ENCODE results near the gene THSD7B. TPM values are rescaled to one million over a fixed set of nuclear protein-coding genes. Genes with fewer than 3 reads are reported as not detected.

Gene THSD7B
- total and polyA plus RNA-seq, 2 of the 8 experiments (the other 6 are each of a cell fraction or from before 2014, with no cell fraction given), result 0.60 to 2.9 TPM

GRCh38 chr2:136750065-136750464 is 15.3 kb upstream of the THSD7B start:
- Histone ChIP-seq H3K79me1 (ENCODE audit: low read depth, low read length) (no peaks in the 10 kb centered on the region), H4K91ac (replicated peaks; ENCODE audit: insufficient read length, low read length) (no peak overlapping the region), H3K36me3 (ENCODE audit: control insufficient read depth in 2 of 4, insufficient read depth in 4 of 4, low read length in 3 of 4) (no peaks in the 10 kb centered on the region), H2BK5ac (ENCODE audit: low read depth, low read length) (no peak overlapping the region), H3K4me2 (ENCODE audit: insufficient read depth in 1 of 2, low read depth in 2 of 2, low read length in 2 of 2) (no peak overlapping the region), H3K18ac (ENCODE audit: extremely low read depth, low read length) (no peak overlapping the region), H3K14ac (ENCODE audit: insufficient read length) (no peak overlapping the region), H2AK5ac (ENCODE audit: low read depth, low read length) (no peak overlapping the region), H3K9me3 (ENCODE audit: insufficient read depth in 2 of 2, low read depth in 1 of 2, low read length in 1 of 2) (no peaks in the 10 kb centered on the region), H2BK15ac (ENCODE audit: low read length) (no peak overlapping the region), H4K8ac (ENCODE audit: extremely low read depth, insufficient read depth, low read length) (no peak overlapping the region), H3K23ac (ENCODE audit: insufficient read length) (no peak overlapping the region), H4K20me1 (replicated peaks in 1 of 2; ENCODE audit: control insufficient read depth in 1 of 2, insufficient read depth in 2 of 2, low read length in 2 of 2) (no peaks in the 10 kb centered on the region), H3K27me3 (replicated peaks in 1 of 4; ENCODE audit: control insufficient read depth in 3 of 4, extremely low read depth in 1 of 4, insufficient read depth in 3 of 4, low read length in 3 of 4) (no peaks in the 10 kb centered on the region), H2BK12ac (ENCODE audit: low read depth, low read length) (no peak overlapping the region), H2AFZ (ENCODE audit: low read length) (no peak overlapping the region), H3K27ac (ENCODE audit: low read depth, low read length) (no peak overlapping the region), H2BK120ac (replicated peaks; ENCODE audit: low read depth, low read length) (no peak overlapping the region), H3K9ac (replicated peaks in 1 of 4; ENCODE audit: extremely low read depth in 1 of 4, low read depth in 3 of 4, low read length in 3 of 4) (no peak overlapping the region), H3K4me1 (replicated peaks in 1 of 4; ENCODE audit: control insufficient read depth in 3 of 4, insufficient read depth in 4 of 4, low read length in 3 of 4) (no peaks in the 10 kb centered on the region), H3K4me3 (ENCODE audit: extremely low read depth in 1 of 4, insufficient read depth in 2 of 4, low read depth in 3 of 4, low read length in 4 of 4) (no peak overlapping the region), H3K79me2 (ENCODE audit: control insufficient read depth in 1 of 2, insufficient read depth in 2 of 2, low read length in 2 of 2) (no peaks in the 10 kb centered on the region), H3K56ac (replicated peaks; ENCODE audit: insufficient read length, low read depth, low read length) (no peak overlapping the region), H3K4ac (replicated peaks; ENCODE audit: insufficient read length, low read depth, low read length) (no peak overlapping the region), H2BK20ac (ENCODE audit: low read length) (no peak overlapping the region), H4K5ac (ENCODE audit: insufficient read length, low read depth, low read length) (no peak overlapping the region), H3K23me2 (ENCODE audit: low read depth, low read length) (no peaks in the 10 kb centered on the region)
- no peak for FAIRE-seq
- ChIA-PET CTCF (ENCODE audit: partially characterized antibody) (no interaction called here), POLR2A (ENCODE audit: partially characterized antibody) (no interaction called here)
- 81% methylated on average over 2 of the region's 2 CpGs; no CpG with 5 or more reads in 1 of the 2 experiments for WGBS, 2 experiments (ENCODE audit: extremely low coverage in 1 of 2, insufficient coverage in 1 of 2, insufficient read length in 1 of 2, insufficient replicate concordance in 2 of 2, low coverage in 1 of 2, low lambda C conversion rate in 2 of 2, missing lambda C conversion rate in 1 of 2)
- TF ChIP-seq CHD2 (IDR thresholded peaks at IDR 0.05; ENCODE audit: low read length) (no peak), ATF2 (IDR thresholded peaks at IDR 0.05; ENCODE audit: low read length) (no peak), KDM1A (IDR thresholded peaks at IDR 0.05; ENCODE audit: borderline replicate concordance, low read length) (no peak)
- no peak for DNase-seq (ENCODE audit: low read depth in 1 of 2, low spot score in 2 of 2)
